Peyer's patch (tissue), 4 donors: ENCODE results near the gene PHF23.

Experiments
- CTCF ChIP-seq, 6 experiments: fragments of 450-650 bp in 4 of 6; fragments of 200-600 bp in 2 of 6; sonication (generic) in 1 of 6; IDR thresholded peaks; one replicate each; pipeline ENCODE4 v1.5.1; 2017 to 2019; ENCODE audit warnings: antibody characterized with exemption in 6 of 6, mild to moderate bottlenecking in 3 of 6, moderate library complexity in 1 of 6
- POLR2A ChIP-seq, 2 donors: fragments of 450-650 bp; IDR thresholded peaks; one replicate each; pipeline ENCODE4 v1.5.1; 2017; ENCODE audit warnings: antibody characterized with exemption in 2 of 2, mild to moderate bottlenecking in 2 of 2, moderate library complexity in 2 of 2

DNA sequence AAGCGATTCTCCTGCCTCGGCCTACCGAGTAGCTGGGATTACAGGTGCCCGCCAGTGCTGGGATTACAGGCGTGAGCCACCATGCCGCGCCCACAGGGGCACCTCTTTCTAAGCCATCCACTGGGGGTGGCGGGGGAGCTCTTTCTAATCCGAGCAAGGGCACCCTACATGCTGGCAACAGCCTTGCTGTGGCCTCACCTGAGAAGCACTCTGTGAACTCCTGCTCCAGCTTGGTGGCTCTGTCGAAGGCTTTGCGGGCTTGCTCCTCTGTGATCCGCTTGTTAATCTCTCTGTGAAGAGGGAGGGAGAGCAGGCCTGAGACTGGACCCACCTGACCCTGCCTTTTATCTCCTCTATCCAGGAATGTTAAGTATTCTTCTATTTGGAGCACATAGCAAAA, 48.2 kb downstream of the PHF23 start:
- TF ChIP-seq CTCF (IDR thresholded peaks at IDR 0.05) (no peak), POLR2A (IDR thresholded peaks at IDR 0.05) (no peak)
